ENCODE measurements around the gene MAP3K7. TPM values are rescaled to one million over a fixed set of nuclear protein-coding genes. Genes with fewer than 3 reads are reported as not detected.
A peak's percentile ranks its signal among the peaks of the same experiment; 100 is the strongest.

MAP3K7 gene
- total RNA-seq: 29.3 TPM

- peak; percentile 98 for DNase-seq
These were observed at the start of gene MAP3K7 for GRCh38 chr6:90586836-90587638. TSS of gene MAP3K7 (minus strand) at chr6:90587072. CDS start at chr6:90586883, 189 bp downstream.

DNA sequence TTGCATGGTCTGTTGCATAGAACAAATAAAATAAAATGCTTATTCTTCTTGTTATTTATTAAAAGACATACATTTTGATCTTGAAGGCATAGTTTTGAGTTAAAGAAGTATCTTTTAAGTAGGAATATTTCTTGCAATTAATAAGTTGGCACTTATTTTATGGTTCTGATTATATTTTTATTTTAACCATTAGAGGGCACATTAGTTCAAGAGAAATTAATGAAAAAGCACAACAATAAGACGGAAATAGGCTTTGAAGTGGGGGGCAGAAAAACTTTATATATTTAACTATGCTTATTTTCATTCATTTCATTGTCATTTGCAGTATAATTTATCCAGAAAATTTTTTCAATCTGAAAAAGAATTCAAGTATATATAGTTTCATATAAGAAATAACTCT, 44.2 kb upstream of the MAP3K7 start:
- no peak for DNase-seq

DNA sequence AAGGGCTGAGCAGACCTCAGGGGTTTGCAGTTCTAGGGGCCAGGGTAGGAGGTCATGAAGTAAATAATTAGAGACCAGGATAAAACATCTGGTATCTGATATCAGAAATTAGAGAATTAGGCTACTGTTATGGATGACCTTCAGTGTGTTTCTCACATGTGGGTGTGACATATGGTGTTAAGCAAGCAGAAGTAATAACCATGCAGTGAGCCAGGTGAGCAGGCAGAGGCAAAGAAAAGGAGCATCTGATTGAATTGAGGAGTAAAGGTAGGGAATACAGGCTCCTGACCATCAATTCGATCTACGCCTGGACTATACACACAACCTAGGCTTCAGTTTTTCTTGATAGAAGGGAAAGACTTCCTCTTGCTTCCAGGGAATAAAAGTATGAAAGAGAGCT, 34.7 kb upstream of the MAP3K7 start:
- no peak for DNase-seq

DNA sequence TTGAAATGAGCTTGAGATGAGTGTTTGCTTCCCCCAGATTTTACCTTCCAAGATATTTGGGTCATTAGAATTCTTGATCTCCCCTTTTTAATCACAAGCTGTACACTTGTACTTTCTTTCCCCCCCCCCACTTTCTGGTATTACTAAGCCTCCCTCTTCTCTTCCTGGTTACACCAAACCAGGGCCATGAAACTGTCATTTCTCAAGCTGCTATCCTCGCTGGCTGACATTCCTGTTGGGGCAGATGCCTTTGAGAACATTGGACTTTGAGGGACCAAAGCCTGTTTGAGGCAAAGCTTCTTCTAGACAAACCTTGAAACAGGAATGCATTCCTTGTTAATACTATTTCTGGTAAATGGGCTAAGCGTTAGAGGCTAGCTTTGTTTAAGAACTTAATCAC, 32.3 kb upstream of the MAP3K7 start:
- DNase-seq: no peak

DNA sequence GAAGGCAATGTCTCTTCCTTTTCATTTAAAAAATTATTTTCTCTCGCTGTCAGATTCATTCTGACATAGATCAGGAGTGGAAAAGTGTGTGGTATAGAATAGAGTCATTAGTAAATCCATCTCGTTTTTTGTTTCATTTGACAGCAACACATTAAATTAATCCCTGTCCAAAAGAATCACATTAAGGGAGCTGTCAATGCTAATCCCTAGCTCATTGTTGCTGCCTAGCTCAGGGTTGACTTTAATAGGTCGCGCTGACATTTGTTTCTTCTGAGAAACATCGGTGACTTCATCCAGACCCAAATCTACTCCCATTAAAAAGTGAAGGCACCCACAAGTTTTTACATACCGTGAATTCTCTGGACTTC, 25.4 kb upstream of the MAP3K7 start:
- DNase-seq: no peak

GRCh38 chr6:90611543-90612312, 24.9 kb upstream of the MAP3K7 start:
- DNase-seq: no peak

DNA sequence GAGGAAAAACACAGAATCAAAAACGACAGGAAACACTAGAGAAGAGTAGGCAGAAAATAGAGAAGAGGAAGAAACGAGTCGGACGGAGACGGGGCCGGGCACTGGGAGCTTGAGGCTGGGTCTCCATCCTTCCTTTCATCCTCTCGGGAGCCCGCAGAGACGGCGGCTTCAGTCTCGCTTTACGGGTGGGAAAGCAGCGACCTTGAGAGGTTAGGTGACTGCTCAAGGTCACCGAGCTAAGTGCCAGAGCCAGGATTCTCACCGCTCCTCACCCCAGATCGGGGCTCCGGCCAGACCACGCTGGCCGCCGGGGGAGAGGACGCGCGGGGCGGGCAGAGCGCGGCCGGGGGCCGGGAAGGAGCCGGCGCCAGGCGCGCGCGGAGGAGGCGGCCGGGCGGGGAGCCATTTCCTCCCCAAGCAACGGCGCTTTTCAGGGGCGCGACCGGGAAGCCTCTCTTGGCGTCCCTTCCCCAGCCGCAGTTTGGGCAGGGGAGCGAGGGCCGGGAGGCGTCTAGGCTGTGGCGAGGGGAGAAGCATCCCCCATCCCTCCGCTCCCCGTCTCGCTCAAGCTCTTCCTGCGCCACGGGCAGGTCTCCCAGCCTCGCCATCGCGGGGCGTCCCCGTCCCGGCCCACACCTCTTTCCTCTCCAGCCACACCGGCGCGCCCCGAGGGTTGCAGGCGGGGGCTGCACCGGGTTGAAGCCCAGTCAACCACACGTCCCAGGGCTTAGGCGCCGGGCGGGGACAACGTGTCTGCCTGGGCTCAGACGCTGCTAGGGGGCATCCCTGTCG, 24.1 kb upstream of the MAP3K7 start:
- no peak for DNase-seq

DNA sequence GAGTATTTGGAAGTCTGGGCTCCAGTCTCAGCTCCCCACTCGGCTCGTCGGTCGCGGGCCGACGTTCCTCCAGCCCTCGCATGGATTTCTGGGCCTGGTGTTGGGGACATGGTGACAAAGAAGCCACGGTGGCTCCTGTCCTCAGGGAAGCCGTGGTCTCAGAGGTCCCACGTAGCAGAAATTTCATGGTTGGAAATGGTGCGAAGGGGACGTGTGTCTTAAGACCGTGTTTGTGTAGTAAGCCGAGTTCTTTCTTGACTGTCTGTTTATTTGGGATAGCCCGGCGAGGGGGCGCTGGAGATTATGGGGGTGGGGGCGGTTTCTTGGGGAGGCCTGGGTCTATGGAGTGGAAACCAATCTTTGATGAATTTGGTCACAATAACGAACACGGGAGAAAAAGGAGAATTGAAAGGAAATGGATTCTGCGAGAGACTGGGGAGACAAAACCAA, 23.5 kb upstream of the MAP3K7 start:
- no peak for DNase-seq

GRCh38 chr6:90605749-90606340, 19.0 kb upstream of the MAP3K7 start:
- no peak for DNase-seq

GRCh38 chr6:90604546-90604945, 17.7 kb upstream of the MAP3K7 start:
- DNase-seq: no peak

GRCh38 chr6:90599151-90599550, 12.3 kb upstream of the MAP3K7 start:
- no peak for DNase-seq

GRCh38 chr6:90598192-90598951, 11.5 kb upstream of the MAP3K7 start:
- DNase-seq: no peak

DNA sequence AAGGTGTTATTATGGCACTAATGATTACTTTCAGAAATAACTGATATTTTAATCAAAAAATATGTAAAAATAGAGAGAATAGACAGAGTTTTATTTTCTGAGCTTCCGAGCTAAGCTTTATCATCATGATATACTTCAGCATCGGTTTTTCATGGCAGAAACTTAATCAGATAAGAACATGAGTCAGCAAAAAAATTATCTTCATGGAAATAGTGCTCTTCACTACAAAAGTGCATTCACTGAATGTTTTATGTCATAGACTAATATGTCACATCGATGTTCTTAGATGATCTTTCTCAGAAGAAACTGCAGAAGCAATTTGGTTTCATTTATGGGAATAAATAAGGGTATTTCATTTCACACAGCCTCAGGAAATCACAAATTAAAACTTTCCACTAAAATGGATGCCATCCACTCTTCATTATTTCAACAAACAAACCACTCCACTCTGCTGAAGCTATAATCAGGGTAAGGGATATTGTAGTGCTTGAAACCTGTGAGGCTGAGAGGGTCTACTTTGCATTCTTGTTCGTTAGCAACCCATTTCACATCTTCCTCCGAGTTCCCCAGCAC, 10.2 kb upstream of the MAP3K7 start:
- no peak for DNase-seq

- DNase-seq: no peak
These were observed 9.0 kb upstream of the MAP3K7 start for GRCh38 chr6:90595854-90596253.

- no peak for DNase-seq
These were observed 381 bp downstream of the MAP3K7 start for GRCh38 chr6:90586546-90586835.

DNA sequence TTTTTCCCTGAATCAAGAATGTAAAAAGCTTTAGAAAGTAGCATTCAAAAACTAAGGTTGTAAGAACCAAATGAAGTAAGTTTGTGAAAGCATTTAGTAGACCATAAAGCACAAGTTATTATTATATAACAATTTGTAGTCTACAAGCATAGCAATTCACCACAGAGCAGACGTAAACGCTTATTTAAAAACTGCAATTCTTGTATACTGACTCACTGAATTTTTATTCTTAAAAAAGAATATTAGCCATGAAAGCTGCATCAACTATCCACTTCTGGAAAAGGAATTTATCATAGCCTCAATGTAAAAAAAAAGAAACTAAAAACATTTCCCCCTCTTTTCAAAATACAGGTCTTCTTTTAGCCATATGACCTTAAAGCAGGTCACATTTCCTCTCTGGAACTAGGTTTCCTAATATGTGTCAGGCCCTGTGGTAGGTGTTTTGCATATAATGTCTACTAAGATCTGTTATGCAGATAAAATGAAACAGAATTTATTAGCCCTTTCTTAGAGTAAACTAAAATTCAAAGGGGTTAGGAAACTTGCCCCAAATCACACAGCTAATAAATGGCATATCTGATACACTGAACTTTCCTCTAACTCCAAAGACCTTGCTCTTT, 2.1 kb downstream of the MAP3K7 start:
- no peak for DNase-seq

GRCh38 chr6:90583836-90584481, 2.9 kb downstream of the MAP3K7 start:
- DNase-seq: no peak

- DNase-seq: no peak
These were observed 3.6 kb downstream of the MAP3K7 start for GRCh38 chr6:90583179-90583835.

DNA sequence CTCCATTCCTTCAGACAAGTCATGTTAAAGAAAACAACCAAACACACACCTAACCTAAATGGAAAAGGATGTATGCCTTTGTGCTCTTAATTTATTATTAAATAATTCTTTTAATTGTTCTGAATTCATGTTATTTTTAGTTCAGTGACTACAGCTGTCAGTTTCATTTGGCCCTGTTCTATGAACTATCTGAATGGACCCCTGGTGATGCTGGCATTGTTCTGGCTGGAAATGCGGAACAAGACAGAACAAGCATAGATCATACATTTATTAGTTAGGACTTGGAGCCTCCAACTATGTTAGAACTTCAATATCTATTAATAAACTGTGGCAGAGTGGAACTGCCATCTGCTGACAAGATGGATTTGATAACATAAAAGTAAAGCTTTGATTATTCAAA, 5.7 kb downstream of the MAP3K7 start:
- DNase-seq: no peak
